IMR-90 (cell line): Measurements from ENCODE around the gene LRRC1.

ENCODE experiments used
- BHLHE40 ChIP-seq: fragments of 150-350 bp; IDR thresholded peaks from 2 replicates; pipeline ENCODE4 v1.6.1; 2016; ENCODE audit warnings: mild to moderate bottlenecking, low read depth, low read length
- CEBPB ChIP-seq: IDR thresholded peaks from 2 replicates; pipeline ENCODE4 v1.6.1; 2012; ENCODE audit warnings: low read depth, low read length, improper control_type of control experiment
- CHD1 ChIP-seq: IDR thresholded peaks from 2 replicates; pipeline ENCODE4 v1.6.1; 2012; ENCODE audit warnings: low read depth, low read length, improper control_type of control experiment
- MAFK ChIP-seq: IDR thresholded peaks from 2 replicates; pipeline ENCODE4 v1.6.1; 2012; ENCODE audit warnings: low read depth, low read length, improper control_type of control experiment
- MAZ ChIP-seq: IDR thresholded peaks from 2 replicates; pipeline ENCODE4 v1.6.1; 2012; ENCODE audit warnings: low read depth, mild to moderate bottlenecking, low read length, improper control_type of control experiment, moderate library complexity, borderline replicate concordance
- MXI1 ChIP-seq: IDR thresholded peaks from 2 replicates; pipeline ENCODE4 v1.6.1; 2012; ENCODE audit warnings: low read depth, mild to moderate bottlenecking, low read length, moderate library complexity, borderline replicate concordance
- POLR2A ChIP-seq: IDR thresholded peaks from 2 replicates; pipeline ENCODE4 v1.6.1; 2012; ENCODE audit warnings: mild to moderate bottlenecking, low read depth, low read length
- RAD21 ChIP-seq: IDR thresholded peaks from 2 replicates; pipeline ENCODE4 v1.6.1; 2012; ENCODE audit warnings: low read length, improper control_type of control experiment
- RCOR1 ChIP-seq: IDR thresholded peaks from 2 replicates; pipeline ENCODE4 v1.6.1; 2012; ENCODE audit warnings: mild to moderate bottlenecking, low read length, improper control_type of control experiment; ENCODE audit not compliant: insufficient replicate concordance
- SMC3 ChIP-seq: fragments of 150-350 bp; IDR thresholded peaks from 2 replicates; pipeline ENCODE4 v1.6.1; 2016; ENCODE audit warnings: low read depth, mild to moderate bottlenecking, antibody characterized with exemption, low read length, moderate library complexity
- TF ChIP-seq, protein P1 (sequence below): conservative IDR thresholded peaks from 2 replicates; pipeline ENCODE4 v1.5.1; 2012; ENCODE audit warnings: mild to moderate bottlenecking, low read depth, low read length, improper control_type of control experiment
- TF ChIP-seq, protein P2 (sequence below): fragments of 150-350 bp; IDR thresholded peaks from 2 replicates; pipeline ENCODE4 v1.6.1; 2017; ENCODE audit warnings: mild to moderate bottlenecking, antibody characterized with exemption, low read length, low read depth

DNA sequence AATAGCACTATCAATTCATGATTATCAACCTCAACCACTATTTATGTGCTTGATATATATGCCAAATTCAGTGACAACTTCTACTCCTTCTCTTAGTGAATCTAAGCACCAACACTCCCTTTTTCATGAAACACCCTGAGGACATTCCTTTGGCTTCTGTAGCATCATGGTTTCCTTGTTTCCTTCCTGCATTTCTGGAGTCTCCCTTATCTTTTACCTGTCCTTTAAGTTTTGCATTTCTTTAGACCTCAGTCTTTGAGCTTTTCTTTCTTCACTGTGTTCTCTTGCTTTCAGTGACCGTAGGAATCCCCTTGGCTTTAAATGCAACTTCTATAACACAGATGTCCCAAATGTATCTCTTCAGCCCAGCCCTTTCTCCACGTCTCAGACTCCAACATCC lies 172.6 kb downstream of the LRRC1 start:
- TF ChIP-seq, protein P1, sequence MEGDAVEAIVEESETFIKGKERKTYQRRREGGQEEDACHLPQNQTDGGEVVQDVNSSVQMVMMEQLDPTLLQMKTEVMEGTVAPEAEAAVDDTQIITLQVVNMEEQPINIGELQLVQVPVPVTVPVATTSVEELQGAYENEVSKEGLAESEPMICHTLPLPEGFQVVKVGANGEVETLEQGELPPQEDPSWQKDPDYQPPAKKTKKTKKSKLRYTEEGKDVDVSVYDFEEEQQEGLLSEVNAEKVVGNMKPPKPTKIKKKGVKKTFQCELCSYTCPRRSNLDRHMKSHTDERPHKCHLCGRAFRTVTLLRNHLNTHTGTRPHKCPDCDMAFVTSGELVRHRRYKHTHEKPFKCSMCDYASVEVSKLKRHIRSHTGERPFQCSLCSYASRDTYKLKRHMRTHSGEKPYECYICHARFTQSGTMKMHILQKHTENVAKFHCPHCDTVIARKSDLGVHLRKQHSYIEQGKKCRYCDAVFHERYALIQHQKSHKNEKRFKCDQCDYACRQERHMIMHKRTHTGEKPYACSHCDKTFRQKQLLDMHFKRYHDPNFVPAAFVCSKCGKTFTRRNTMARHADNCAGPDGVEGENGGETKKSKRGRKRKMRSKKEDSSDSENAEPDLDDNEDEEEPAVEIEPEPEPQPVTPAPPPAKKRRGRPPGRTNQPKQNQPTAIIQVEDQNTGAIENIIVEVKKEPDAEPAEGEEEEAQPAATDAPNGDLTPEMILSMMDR: no peak
- TF ChIP-seq RCOR1 (no peak), POLR2A (no peak), RAD21 (no peak), MXI1 (no peak), CHD1 (no peak), MAFK (no peak), SMC3 (no peak), CEBPB (no peak), MAZ (no peak), BHLHE40 (no peak)
- TF ChIP-seq, protein P2, sequence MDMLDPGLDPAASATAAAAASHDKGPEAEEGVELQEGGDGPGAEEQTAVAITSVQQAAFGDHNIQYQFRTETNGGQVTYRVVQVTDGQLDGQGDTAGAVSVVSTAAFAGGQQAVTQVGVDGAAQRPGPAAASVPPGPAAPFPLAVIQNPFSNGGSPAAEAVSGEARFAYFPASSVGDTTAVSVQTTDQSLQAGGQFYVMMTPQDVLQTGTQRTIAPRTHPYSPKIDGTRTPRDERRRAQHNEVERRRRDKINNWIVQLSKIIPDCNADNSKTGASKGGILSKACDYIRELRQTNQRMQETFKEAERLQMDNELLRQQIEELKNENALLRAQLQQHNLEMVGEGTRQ: no peak
